PC-9 (cell line): Measurements from ENCODE around the gene ATP4A. TPM values are rescaled to one million over a fixed set of nuclear protein-coding genes. Genes with fewer than 3 reads are reported as not detected.

Source experiments
- BruUV-seq: library from RNA; stranded (reverse); fragments of 400-500 nt; replicated peaks from 2 replicates; lab custom pipeline; 2021; lab: Mats Ljungman, UMichigan
- CTCF ChIA-PET: fragments of 300-600 bp; sonication (Branson Sonifier 250); formaldehyde crosslinking; loops from one replicate; lab custom pipeline; 2022; ENCODE audit warnings: antibody characterized with exemption; lab: Charles Lee
- POLR2A ChIA-PET: fragments of 300-600 bp; sonication (Branson Sonifier 250); formaldehyde crosslinking; loops from one replicate; lab custom pipeline; 2022; ENCODE audit warnings: antibody characterized with exemption; ENCODE audit not compliant: unreplicated experiment; lab: Charles Lee
- DNase-seq, 2 experiments: peaks; one replicate each; pipeline versions ENCODE4 v3.0.0 to v3.0.0-alpha.2; 2015 to 2022; ENCODE audit warnings: mixed read lengths in 1 of 2
- H2AFZ ChIP-seq: fragments of 200-600 bp; sonication (generic); 2 replicates; pipeline ENCODE4 v1.8.1; 2017; ENCODE audit warnings: antibody characterized with exemption
- H3F3A ChIP-seq: fragments of 200-600 bp; sonication (generic); 2 replicates; pipeline ENCODE4 v1.8.1; 2017; ENCODE audit warnings: antibody characterized with exemption, mild to moderate bottlenecking, low read depth; ENCODE audit not compliant: insufficient read depth
- H3K27ac ChIP-seq: fragments of 200-600 bp; sonication (generic); 2 replicates; pipeline ENCODE4 v1.6.1; 2016; ENCODE audit warnings: mixed run types
- H3K27me3 ChIP-seq: fragments of 200-600 bp; sonication (generic); 2 replicates; pipeline ENCODE4 v1.6.1; 2016; ENCODE audit warnings: low read depth, mixed run types; ENCODE audit not compliant: insufficient read depth
- H3K36me3 ChIP-seq: fragments of 200-600 bp; sonication (generic); 2 replicates; pipeline ENCODE4 v1.6.1; 2016; ENCODE audit warnings: low read depth, mixed run types
- H3K4me1 ChIP-seq: fragments of 200-600 bp; sonication (generic); replicated peaks from 2 replicates; pipeline ENCODE4 v1.6.1; 2016; ENCODE audit warnings: mixed run types; ENCODE audit not compliant: insufficient read depth
- H3K4me2 ChIP-seq: fragments of 200-600 bp; sonication (generic); 2 replicates; pipeline ENCODE4 v1.6.1; 2017; ENCODE audit warnings: mixed run types
- H3K4me3 ChIP-seq: fragments of 200-600 bp; sonication (generic); 2 replicates; pipeline ENCODE4 v1.6.1; 2016; ENCODE audit warnings: mixed run types
- H3K79me2 ChIP-seq: fragments of 200-600 bp; sonication (generic); 2 replicates; pipeline ENCODE4 v1.6.1; 2017; ENCODE audit warnings: low read depth, mixed run types
- H3K9me2 ChIP-seq: fragments of 200-600 bp; sonication (generic); 2 replicates; pipeline ENCODE4 v1.8.1; 2017; ENCODE audit warnings: mild to moderate bottlenecking; ENCODE audit not compliant: insufficient read depth
- H3K9me3 ChIP-seq: fragments of 200-600 bp; sonication (generic); 2 replicates; pipeline ENCODE4 v1.8.1; 2016; ENCODE audit warnings: low read depth; ENCODE audit not compliant: insufficient read depth
- H4K20me1 ChIP-seq: fragments of 200-600 bp; sonication (generic); 2 replicates; pipeline ENCODE4 v1.8.1; 2017; ENCODE audit not compliant: insufficient read depth
- CTCF ChIP-seq: fragments of 200-600 bp; sonication (generic); conservative IDR thresholded peaks from 2 replicates; pipeline ENCODE4 v1.6.1; 2017; ENCODE audit warnings: mixed run types, antibody characterized with exemption, mild to moderate bottlenecking, moderate library complexity
- EZH2 ChIP-seq: fragments of 200-600 bp; sonication (generic); IDR thresholded peaks from 2 replicates; pipeline ENCODE4 v1.8.0; 2017; ENCODE audit warnings: antibody characterized with exemption, low read depth
- intact Hi-C: fragments of 100-400 bp; cut with micrococcal nuclease; formaldehyde crosslinking; loops from one replicate; pipeline ENCODE4 v1.10.0; 2022; ENCODE audit not compliant: unreplicated experiment
- total RNA-seq: library from RNA; stranded (reverse); gene quantifications from 2 replicates; pipeline ENCODE4 v1.2.3, GENCODE V29; 2021

ATP4A gene
- total RNA-seq, 1 experiment from 2014 or later = not detected

- Histone ChIP-seq H3K79me2 (peaks cover 19% of the 10 kb centered on the region), H2AFZ (peak overlapping the region; percentile 47; the same call in 1 of the 2 replicates), H3K9me3 (no peaks in the 10 kb centered on the region), H3K27me3 (no peaks in the 10 kb centered on the region), H3K4me3 (peak overlapping the region; percentile 77; the same call in 1 of the 2 replicates), H3K4me2 (peak overlapping the region; percentile 94), H4K20me1 (peaks cover 4% of the 10 kb centered on the region; the same call in 1 of the 2 replicates), H3F3A (peaks cover 9% of the 10 kb centered on the region; the same call in 1 of the 2 replicates), H3K27ac (no peak overlapping the region), H3K4me1 (peaks cover 24% of the 10 kb centered on the region), H3K36me3 (peaks cover 2% of the 10 kb centered on the region; the same call in 1 of the 2 replicates), H3K9me2 (no peaks in the 10 kb centered on the region)
- ChIA-PET CTCF (interaction anchor here (0.6 to 2.3 kb wide), 6 partner anchors 21 to 220 kb away, joined by 3 to 10 read pairs (median 4); partner anchors contain the start of gene COX6B1), POLR2A (interaction anchor here (0.5 to 0.7 kb wide), 7 partner anchors 13 to 308 kb away, joined by 3 to 7 read pairs (median 4); partner anchors contain the start of gene LIN37)
- no peak for DNase-seq
- intact Hi-C loops = loop anchor here (1.0 to 5.0 kb wide), 4 partner anchors 35 to 207 kb away; partner anchors contain the start of gene TMEM147
- peak; percentile 24; the same call in 1 of the 2 replicates for TF ChIP-seq CTCF
- TF ChIP-seq EZH2 = no peak
- BruUV-seq = no TSS peak
Measured at GRCh38 chr19:35510626-35510964, 52.9 kb downstream of the ATP4A start.

DNA sequence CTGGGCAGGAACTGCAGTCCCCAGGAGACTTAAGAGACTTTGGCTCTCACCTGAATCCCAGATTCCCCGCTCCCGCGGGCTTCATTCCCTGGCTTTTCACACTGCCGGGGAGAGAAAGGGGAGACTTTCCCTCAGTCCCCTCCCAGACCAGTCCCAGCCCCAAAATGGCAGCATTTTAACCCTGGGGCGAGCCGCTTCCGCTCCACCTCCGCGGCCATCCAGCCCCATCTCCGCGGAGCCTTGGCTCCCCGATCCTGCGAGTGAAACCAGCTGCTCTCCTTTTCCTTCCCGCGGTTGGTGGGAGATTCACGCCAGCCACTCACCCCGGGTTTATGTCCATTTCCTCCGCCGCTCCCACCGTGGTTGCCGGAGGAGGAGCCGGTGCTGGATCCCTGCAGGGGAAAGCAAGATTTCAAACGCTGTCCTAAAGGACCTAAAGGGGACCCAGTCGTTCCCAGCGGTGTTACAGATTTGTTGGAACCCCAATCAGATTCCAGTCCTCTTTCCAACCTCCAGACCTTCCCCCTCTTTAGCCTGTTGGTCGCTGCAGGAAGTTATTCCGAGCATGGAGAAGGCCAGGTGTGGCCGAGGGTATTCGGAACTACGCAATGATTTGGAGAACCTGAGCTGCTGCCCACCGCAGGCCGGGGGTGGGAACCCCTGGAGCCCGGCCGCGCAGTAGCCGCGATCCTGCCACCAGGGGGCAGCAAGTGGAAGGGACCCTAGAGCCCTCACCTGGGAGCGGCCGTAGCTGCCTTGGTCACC is 53.4 kb downstream of the ATP4A start:
- Histone ChIP-seq H3K36me3 (peaks cover 8% of the 10 kb centered on the region; the same call in 1 of the 2 replicates), H3K4me3 (peak overlapping the region; percentile 77), H3K9me3 (no peaks in the 10 kb centered on the region), H4K20me1 (peaks cover 4% of the 10 kb centered on the region; the same call in 1 of the 2 replicates), H3F3A (peaks cover 9% of the 10 kb centered on the region; the same call in 1 of the 2 replicates), H3K4me1 (peaks cover 24% of the 10 kb centered on the region), H2AFZ (peak overlapping the region; percentile 86), H3K4me2 (peak overlapping the region; percentile 94), H3K79me2 (peaks cover 19% of the 10 kb centered on the region), H3K27me3 (no peaks in the 10 kb centered on the region), H3K9me2 (no peaks in the 10 kb centered on the region), H3K27ac (peak overlapping the region; percentile 90)
- ChIA-PET POLR2A (interaction anchor here (0.5 to 0.7 kb wide), 7 partner anchors 13 to 307 kb away, joined by 3 to 7 read pairs (median 4); partner anchors contain the start of gene LIN37), CTCF (interaction anchor here (0.6 to 2.3 kb wide), 6 partner anchors 22 to 219 kb away, joined by 3 to 10 read pairs (median 4); partner anchors contain the start of gene COX6B1)
- peak; percentile 97 for TF ChIP-seq CTCF
- TF ChIP-seq EZH2 = no peak
- DNase-seq = peak; percentile 81 to 95
- BruUV-seq = TSS peak; percentile 77
- intact Hi-C loops = loop anchor here (1.0 to 5.0 kb wide), 4 partner anchors 35 to 207 kb away; partner anchors contain the start of gene TMEM147

GRCh38 chr19:35509018-35509652 is 54.3 kb downstream of the ATP4A start:
- Histone ChIP-seq H3K27me3 (no peaks in the 10 kb centered on the region), H3F3A (peaks cover 9% of the 10 kb centered on the region; the same call in 1 of the 2 replicates), H3K79me2 (peaks cover 19% of the 10 kb centered on the region), H2AFZ (peak overlapping the region; percentile 86), H3K4me2 (peak overlapping the region; percentile 94), H3K9me2 (no peaks in the 10 kb centered on the region), H3K4me3 (peak overlapping the region; percentile 77), H3K36me3 (peaks cover 8% of the 10 kb centered on the region; the same call in 1 of the 2 replicates), H3K4me1 (peaks cover 22% of the 10 kb centered on the region), H3K27ac (peak overlapping the region; percentile 90), H3K9me3 (no peaks in the 10 kb centered on the region), H4K20me1 (peaks cover 4% of the 10 kb centered on the region; the same call in 1 of the 2 replicates)
- no TSS peak for BruUV-seq
- POLR2A ChIA-PET = interaction anchor here (0.5 to 0.6 kb wide), 2 partner anchors 61 to 239 kb away, joined by 3 to 8 read pairs; partner anchors contain the start of gene LIN37
- peak; percentile 69 to 70 for DNase-seq
- TF ChIP-seq EZH2 (no peak), CTCF (no peak; the same call in 1 of the 2 replicates)
- intact Hi-C loops = no loop called here
- CTCF ChIA-PET = interaction anchor here (0.6 to 2.3 kb wide), 3 partner anchors 14 to 39 kb away, joined by 3 to 10 read pairs (median 3); no protein-coding TSS in a partner anchor
